Activated T-helper 2 cell treated with anti-CD3 and anti-CD28 coated beads, Interferon-gamma antibody, Interleukin-2, Interleukin-4, amounts not matched to agents 10 μg/mL and 5 μg/mL and 100 μg/mL, durations not matched to agents 14 hours and 24 hours and 36 hours (primary cell): ENCODE data around the gene FETUB. TPM values are rescaled to one million over a fixed set of nuclear protein-coding genes. Genes with fewer than 3 reads are reported as not detected.

Experiments
- DNase-seq: peaks from one replicate; pipeline ENCODE4 v3.0.0; 2021; ENCODE audit warnings: low spot score
- H3K27ac Mint-ChIP-seq: one replicate; pipeline ENCODE4 v1.8.0; 2021; ENCODE audit warnings: mixed read lengths
- H3K27me3 Mint-ChIP-seq: one replicate; pipeline ENCODE4 v1.8.0; 2021; ENCODE audit warnings: low read depth, mixed read lengths
- H3K36me3 Mint-ChIP-seq: one replicate; pipeline ENCODE4 v1.8.0; 2021; ENCODE audit warnings: low read depth, mixed read lengths
- H3K4me1 Mint-ChIP-seq: one replicate; pipeline ENCODE4 v1.8.0; 2021; ENCODE audit warnings: low read depth, mixed read lengths
- H3K4me3 Mint-ChIP-seq: one replicate; pipeline ENCODE4 v1.8.0; 2021; ENCODE audit warnings: low read depth, mild to moderate bottlenecking, moderate library complexity, mixed read lengths
- H3K9me3 Mint-ChIP-seq: one replicate; pipeline ENCODE4 v1.8.0; 2021; ENCODE audit warnings: mixed read lengths
- intact Hi-C: fragments of 100-400 bp; cut with micrococcal nuclease; formaldehyde crosslinking; loops from one replicate; pipeline ENCODE4 v1.15.1; 2023
- total RNA-seq: library from RNA; stranded (reverse); gene quantifications from 2 replicates; pipeline ENCODE4 v1.2.3, GENCODE V29; 2022

FETUB gene
- not detected in 2 replicates for total RNA-seq

GRCh38 chr3:186639778-186640472 lies at the start of gene FETUB:
Gene FETUB, plus strand, starts transcription at chr3:186640399. Its CDS starts 62 bp downstream, at chr3:186640461.
- Mint-ChIP-seq H3K4me3 (no peak within 1 kb of the TSS), H3K36me3 (no peaks in the 10 kb centered on the region), H3K27ac (no peak within 1 kb of the TSS), H3K9me3 (no peaks in the 10 kb centered on the region), H3K27me3 (peaks cover 11% of the 10 kb centered on the region), H3K4me1 (peaks cover 19% of the 10 kb centered on the region)
- intact Hi-C loops = no loop called here
- DNase-seq = no peak

DNA sequence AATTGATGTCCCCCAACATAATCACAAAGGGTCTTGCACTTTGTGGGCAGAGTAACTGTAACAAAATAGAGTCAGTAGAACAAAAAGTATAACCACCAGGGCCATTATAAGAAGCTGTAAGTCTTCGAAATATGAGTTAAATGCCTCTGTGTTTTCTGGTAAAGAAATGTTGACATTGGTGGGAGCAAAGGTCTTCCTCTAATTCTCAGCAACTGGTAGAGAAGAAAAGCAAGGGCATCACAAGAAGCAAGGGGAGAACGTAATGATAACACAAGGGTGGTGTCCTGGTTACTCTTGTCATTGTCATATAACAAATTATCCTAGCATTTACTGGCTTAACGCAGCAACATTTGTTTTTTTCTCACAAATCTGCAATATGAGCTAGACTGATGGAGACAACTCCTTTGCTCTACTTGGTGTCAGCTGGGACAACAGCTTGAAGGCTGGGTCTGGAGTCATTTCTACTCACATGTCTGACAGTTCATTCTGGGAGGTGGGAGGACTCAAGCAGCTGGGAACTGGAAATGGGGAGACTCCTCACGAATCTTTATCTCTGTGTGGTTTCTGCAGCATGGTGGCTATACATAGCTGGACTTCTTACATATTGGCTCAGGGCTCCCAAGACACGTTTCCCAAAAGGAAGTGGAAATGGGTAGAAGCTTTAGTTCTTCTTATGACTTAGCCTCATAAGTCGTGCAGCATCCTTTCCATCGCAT lies 49.5 kb upstream of the FETUB start:
- no peak overlapping the region for H3K4me3 Mint-ChIP-seq
- H3K36me3 Mint-ChIP-seq = peaks cover 8% of the 10 kb centered on the region
- H3K27me3 Mint-ChIP-seq = peaks cover 9% of the 10 kb centered on the region
- no peak overlapping the region for H3K27ac Mint-ChIP-seq
- H3K4me1 Mint-ChIP-seq = peaks cover 16% of the 10 kb centered on the region
- no peak for DNase-seq
- H3K9me3 Mint-ChIP-seq = no peaks in the 10 kb centered on the region
- intact Hi-C loops = no loop called here

- DNase-seq = no peak
- H3K36me3 Mint-ChIP-seq = peaks cover 3% of the 10 kb centered on the region
- no peak overlapping the region for H3K4me3 Mint-ChIP-seq
- peaks cover 20% of the 10 kb centered on the region for H3K4me1 Mint-ChIP-seq
- peaks cover 13% of the 10 kb centered on the region for H3K27me3 Mint-ChIP-seq
- intact Hi-C loops = no loop called here
- H3K27ac Mint-ChIP-seq = no peak overlapping the region
- H3K9me3 Mint-ChIP-seq = no peaks in the 10 kb centered on the region
These were observed 47.5 kb upstream of the FETUB start for GRCh38 chr3:186592682-186593081.

DNA sequence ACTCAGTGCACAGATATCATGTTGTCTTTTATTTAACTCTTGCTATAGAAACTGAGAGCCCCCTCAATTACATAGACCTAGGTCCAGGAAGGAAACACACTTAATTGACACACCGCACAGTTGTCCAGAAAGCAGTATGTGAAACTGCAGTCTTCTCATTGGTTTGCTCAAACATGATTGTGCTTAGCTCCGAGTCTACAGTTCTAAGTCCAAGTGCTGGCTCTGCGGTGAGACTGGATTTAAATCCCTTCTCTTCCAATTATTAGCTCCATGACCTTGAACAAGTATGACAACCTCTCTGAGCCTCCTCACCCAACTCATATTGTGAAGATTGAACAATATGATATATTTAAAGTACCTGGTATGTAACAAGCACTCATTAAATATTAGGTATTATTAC lies 46.3 kb upstream of the FETUB start:
- no peak overlapping the region for H3K4me3 Mint-ChIP-seq
- no peaks in the 10 kb centered on the region for H3K36me3 Mint-ChIP-seq
- H3K27ac Mint-ChIP-seq = no peak overlapping the region
- no peak for DNase-seq
- H3K27me3 Mint-ChIP-seq = peaks cover 15% of the 10 kb centered on the region
- no peaks in the 10 kb centered on the region for H3K9me3 Mint-ChIP-seq
- intact Hi-C loops = no loop called here
- peaks cover 14% of the 10 kb centered on the region for H3K4me1 Mint-ChIP-seq

DNA sequence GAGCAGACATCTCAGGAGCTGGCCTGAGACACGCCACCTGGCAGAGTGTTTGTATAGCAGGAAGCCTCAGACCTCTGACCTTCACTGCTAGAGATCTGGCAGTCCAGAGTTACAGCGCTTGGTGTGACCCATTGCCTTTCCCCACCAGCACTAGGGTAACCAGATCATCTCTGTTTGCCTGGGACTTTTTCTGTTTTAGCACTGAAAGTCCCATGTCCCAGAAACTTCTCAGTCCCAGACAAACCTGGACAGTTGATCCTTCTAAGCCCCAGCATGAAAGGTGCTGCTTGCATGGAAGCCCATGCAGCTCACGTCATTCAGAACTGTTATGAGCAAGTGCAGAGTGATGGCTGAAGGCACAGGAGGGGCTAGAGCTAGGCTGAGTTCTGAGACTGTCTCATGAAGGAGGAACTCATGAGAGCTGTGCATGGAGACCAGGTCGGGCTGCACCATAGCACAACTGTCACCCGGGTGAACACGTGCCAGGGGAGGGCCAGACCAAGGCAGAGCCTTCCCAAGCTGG lies 45.5 kb upstream of the FETUB start:
- H3K4me3 Mint-ChIP-seq = no peak overlapping the region
- no peak overlapping the region for H3K27ac Mint-ChIP-seq
- no peaks in the 10 kb centered on the region for H3K9me3 Mint-ChIP-seq
- peaks cover 15% of the 10 kb centered on the region for H3K27me3 Mint-ChIP-seq
- intact Hi-C loops = no loop called here
- no peak for DNase-seq
- peaks cover 10% of the 10 kb centered on the region for H3K4me1 Mint-ChIP-seq
- H3K36me3 Mint-ChIP-seq = no peaks in the 10 kb centered on the region

DNA sequence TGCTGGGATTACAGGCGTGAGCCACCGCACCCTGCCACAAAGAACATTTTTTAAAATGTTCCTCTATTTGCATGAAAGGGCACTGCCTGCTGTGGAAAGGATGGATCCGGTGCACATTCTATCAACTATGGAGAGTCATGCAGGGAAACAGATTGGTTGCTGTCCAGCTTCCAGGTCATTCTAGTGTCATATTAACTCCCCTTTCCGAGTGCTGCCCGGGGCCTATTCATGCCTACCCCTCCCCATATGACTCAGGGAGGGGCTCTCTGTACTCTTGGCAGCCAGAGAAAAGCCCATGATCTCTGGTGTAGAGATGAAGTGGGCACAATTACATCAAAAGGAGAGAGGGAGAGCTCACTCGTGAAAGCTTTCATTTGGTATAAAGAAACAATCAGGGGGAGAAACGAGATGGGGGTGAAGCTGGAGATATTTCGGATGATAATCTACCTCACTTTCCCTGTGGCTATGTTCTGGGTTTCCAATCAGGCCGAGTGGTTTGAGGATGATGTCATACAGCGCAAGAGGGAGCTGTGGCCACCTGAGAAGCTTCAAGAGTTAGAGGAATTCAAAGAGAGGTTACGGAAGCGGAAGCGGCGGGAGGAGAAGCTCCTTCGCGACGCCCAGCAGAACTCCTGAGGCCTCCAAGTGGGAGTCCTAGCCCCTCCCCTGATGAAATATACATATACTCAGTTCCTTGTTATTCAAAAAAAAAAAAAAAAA lies 43.5 kb upstream of the FETUB start:
- H3K4me1 Mint-ChIP-seq = peaks cover 4% of the 10 kb centered on the region
- H3K27me3 Mint-ChIP-seq = peaks cover 13% of the 10 kb centered on the region
- H3K36me3 Mint-ChIP-seq = no peaks in the 10 kb centered on the region
- no peak overlapping the region for H3K27ac Mint-ChIP-seq
- DNase-seq = no peak
- H3K4me3 Mint-ChIP-seq = no peak overlapping the region
- H3K9me3 Mint-ChIP-seq = no peaks in the 10 kb centered on the region
- intact Hi-C loops = no loop called here

DNA sequence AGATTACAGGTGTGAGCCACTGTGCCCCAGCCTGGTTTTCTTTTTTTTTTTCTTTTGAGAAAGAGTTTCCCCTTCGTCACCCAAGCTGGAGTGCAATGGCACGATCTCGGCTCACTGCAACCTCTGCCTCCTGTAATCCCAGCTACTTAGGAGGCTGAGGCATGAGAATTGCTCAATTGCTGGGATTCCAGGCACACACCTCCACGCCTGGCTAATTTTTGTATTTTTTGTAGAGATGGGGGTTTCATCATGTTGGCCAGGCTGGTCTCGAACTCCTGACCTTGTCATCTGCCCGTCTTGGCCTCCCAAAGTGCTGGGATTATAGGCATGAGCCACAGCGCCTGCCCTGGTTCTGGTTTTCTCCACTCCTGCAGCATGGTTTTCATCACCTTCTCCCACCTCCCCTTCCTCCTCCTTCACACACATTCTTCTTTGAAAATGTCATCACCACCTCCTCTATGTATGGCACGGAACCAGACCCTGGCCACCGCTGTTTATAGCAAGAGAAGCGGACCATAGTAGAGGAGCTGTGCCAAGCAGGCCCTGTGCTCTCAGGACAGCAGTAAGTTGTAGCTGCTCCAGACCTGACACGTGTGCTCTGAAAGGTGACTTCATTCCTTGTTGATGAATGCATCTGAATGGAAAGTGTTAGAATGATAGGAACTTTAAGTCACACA lies 42.0 kb upstream of the FETUB start:
- Mint-ChIP-seq H3K27ac (no peak overlapping the region), H3K9me3 (no peaks in the 10 kb centered on the region), H3K4me3 (no peak overlapping the region), H3K36me3 (no peaks in the 10 kb centered on the region), H3K4me1 (peaks cover 4% of the 10 kb centered on the region), H3K27me3 (peaks cover 14% of the 10 kb centered on the region)
- intact Hi-C loops = no loop called here
- DNase-seq = no peak

GRCh38 chr3:186598794-186599141 lies 41.4 kb upstream of the FETUB start:
- Mint-ChIP-seq H3K36me3 (no peaks in the 10 kb centered on the region), H3K27me3 (peaks cover 13% of the 10 kb centered on the region), H3K4me1 (peaks cover 4% of the 10 kb centered on the region), H3K9me3 (no peaks in the 10 kb centered on the region), H3K4me3 (no peak overlapping the region), H3K27ac (no peak overlapping the region)
- intact Hi-C loops = no loop called here
- DNase-seq = no peak

GRCh38 chr3:186599142-186599784 lies 40.9 kb upstream of the FETUB start:
- H3K4me3 Mint-ChIP-seq = no peak overlapping the region
- H3K27ac Mint-ChIP-seq = no peak overlapping the region
- intact Hi-C loops = no loop called here

GRCh38 chr3:186599785-186600166 lies 40.4 kb upstream of the FETUB start:
- Mint-ChIP-seq H3K27ac (no peak overlapping the region), H3K4me1 (peaks cover 4% of the 10 kb centered on the region)
- DNase-seq = no peak

More at GRCh38 chr3:186599142-186599784, 40.9 kb upstream of the FETUB start:
- H3K4me1 Mint-ChIP-seq = peaks cover 4% of the 10 kb centered on the region
- no peaks in the 10 kb centered on the region for H3K9me3 Mint-ChIP-seq
- DNase-seq = no peak
- no peaks in the 10 kb centered on the region for H3K36me3 Mint-ChIP-seq
- peaks cover 13% of the 10 kb centered on the region for H3K27me3 Mint-ChIP-seq

DNA sequence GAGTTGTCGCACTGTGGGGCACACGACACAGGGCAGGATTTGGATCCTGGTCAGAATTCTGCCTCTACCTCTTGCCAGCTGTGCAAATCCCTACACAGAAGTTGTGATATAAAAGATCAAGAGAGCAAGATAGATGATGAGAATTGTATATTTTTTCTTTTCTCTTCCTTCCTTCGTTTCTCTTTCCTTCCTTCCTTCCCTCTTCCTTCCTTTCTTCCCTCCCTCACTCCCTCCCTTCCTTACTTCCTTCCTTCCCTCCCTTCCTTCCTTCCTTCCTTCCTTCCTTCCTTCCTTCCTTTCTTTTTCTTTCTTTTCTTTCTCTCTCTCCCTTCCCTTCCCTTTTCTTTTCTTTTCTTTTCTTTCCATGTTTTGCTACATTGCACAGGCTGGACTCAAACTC lies 39.3 kb upstream of the FETUB start:
- no peaks in the 10 kb centered on the region for H3K9me3 Mint-ChIP-seq
- H3K27me3 Mint-ChIP-seq = peaks cover 14% of the 10 kb centered on the region
- intact Hi-C loops = no loop called here
- no peak for DNase-seq
- peaks cover 4% of the 10 kb centered on the region for H3K4me1 Mint-ChIP-seq
- no peak overlapping the region for H3K27ac Mint-ChIP-seq
- H3K36me3 Mint-ChIP-seq = no peaks in the 10 kb centered on the region
- no peak overlapping the region for H3K4me3 Mint-ChIP-seq

More at GRCh38 chr3:186599785-186600166, 40.4 kb upstream of the FETUB start:
- Mint-ChIP-seq H3K9me3 (no peaks in the 10 kb centered on the region), H3K27me3 (peaks cover 12% of the 10 kb centered on the region), H3K4me3 (no peak overlapping the region), H3K36me3 (no peaks in the 10 kb centered on the region)
- intact Hi-C loops = no loop called here

DNA sequence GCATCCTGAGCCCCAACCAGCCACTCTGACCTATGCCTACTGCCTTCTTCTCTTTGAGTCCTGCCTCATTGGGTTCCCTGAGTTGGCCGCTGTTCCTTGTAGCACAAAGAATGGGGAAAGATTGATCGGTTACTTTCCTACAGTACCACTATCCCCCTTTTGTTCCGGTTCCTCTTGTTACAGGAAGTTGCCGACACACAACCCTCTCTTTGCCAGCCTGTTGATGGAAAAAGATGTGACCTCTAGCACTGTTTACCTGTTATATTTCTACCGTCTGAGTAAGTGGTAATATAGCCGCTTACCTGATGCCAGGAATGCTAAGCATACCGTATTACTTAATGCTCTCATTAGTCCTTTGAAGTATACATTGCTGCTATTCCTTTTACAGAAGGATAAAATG lies 37.0 kb upstream of the FETUB start:
- peaks cover 10% of the 10 kb centered on the region for H3K27me3 Mint-ChIP-seq

More for the DNA sequence above, 37.0 kb upstream of the FETUB start:
- Mint-ChIP-seq H3K9me3 (no peaks in the 10 kb centered on the region), H3K27ac (no peak overlapping the region), H3K4me3 (no peak overlapping the region), H3K36me3 (no peaks in the 10 kb centered on the region), H3K4me1 (no peaks in the 10 kb centered on the region)
- intact Hi-C loops = no loop called here
- no peak for DNase-seq
